IMR-90 (cell line): ENCODE measurements around the gene CECR2. TPM values are rescaled to one million over a fixed set of nuclear protein-coding genes. Genes with fewer than 3 reads are reported as not detected.

Experiments
- ATAC-seq: fragments of 200-7000 bp; cut with Tn5 transposase; 2 replicates; pipeline ENCODE4 v1.9.1; 2020; ENCODE audit warnings: low read depth, mild to moderate bottlenecking, moderate library complexity
- BruUV-seq: library from RNA; stranded (reverse); fragments of 400-500 nt; replicated peaks from 2 replicates; lab custom pipeline; 2021; lab: Mats Ljungman, UMichigan
- CTCF ChIA-PET: fragments of 300-600 bp; formaldehyde crosslinking; extraction: SDS; loops from one replicate; lab custom pipeline; 2021; ENCODE audit warnings: antibody characterized with exemption; lab: Yijun Ruan, JAX
- POLR2A ChIA-PET: fragments of 300-600 bp; sonication (Branson Sonifier 250); formaldehyde crosslinking; loops from one replicate; lab custom pipeline; 2022; ENCODE audit warnings: antibody characterized with exemption; ENCODE audit not compliant: unreplicated experiment; lab: Charles Lee
- DNase-seq: peaks from one replicate; pipeline ENCODE4 v3.0.0; 2013
- H2AFZ ChIP-seq: replicated peaks from 2 replicates; pipeline ENCODE3; 2013; ENCODE audit warnings: low read length, mild to moderate bottlenecking; ENCODE audit not compliant: poor library complexity
- H2AK5ac ChIP-seq: 2 replicates; pipeline ENCODE4 v1.6.1; 2013; ENCODE audit warnings: low read depth, low read length, inconsistent platforms
- H2AK9ac ChIP-seq: replicated peaks from 2 replicates; pipeline ENCODE3; 2013; ENCODE audit warnings: mild to moderate bottlenecking, low read depth, low read length, moderate library complexity; ENCODE audit not compliant: poor library complexity
- H2BK120ac ChIP-seq: 2 replicates; pipeline ENCODE4 v1.6.1; 2013; ENCODE audit warnings: low read depth, low read length, inconsistent platforms
- H2BK15ac ChIP-seq: 3 replicates; pipeline ENCODE4 v1.6.1; 2013; ENCODE audit warnings: low read depth, low read length, inconsistent platforms
- H2BK20ac ChIP-seq: 2 replicates; pipeline ENCODE4 v1.6.1; 2013; ENCODE audit warnings: low read depth, mild to moderate bottlenecking, inconsistent platforms, low read length, moderate library complexity
- H2BK5ac ChIP-seq: 2 replicates; pipeline ENCODE4 v1.6.1; 2013; ENCODE audit warnings: mild to moderate bottlenecking, low read depth, low read length, inconsistent platforms; ENCODE audit not compliant: poor library complexity, severe bottlenecking
- H3K14ac ChIP-seq: replicated peaks from 2 replicates; pipeline ENCODE4 v1.6.1; 2013; ENCODE audit warnings: low read depth, low read length, inconsistent platforms
- H3K18ac ChIP-seq: 2 replicates; pipeline ENCODE4 v1.6.1; 2013; ENCODE audit warnings: low read depth, low read length, control low read depth
- H3K23ac ChIP-seq: 2 replicates; pipeline ENCODE4 v1.6.1; 2013; ENCODE audit warnings: low read depth, low read length, inconsistent platforms
- H3K27ac ChIP-seq: 2 replicates; pipeline ENCODE4 v1.5.1; 2013; ENCODE audit warnings: mild to moderate bottlenecking, control low read depth, low read length; ENCODE audit not compliant: insufficient read depth
- H3K27me3 ChIP-seq: 2 replicates; pipeline ENCODE4 v1.6.1; 2013; ENCODE audit warnings: low read length; ENCODE audit not compliant: control insufficient read depth, insufficient read depth
- H3K36me3 ChIP-seq: 2 replicates; pipeline ENCODE4 v1.6.1; 2013; ENCODE audit warnings: low read length, mixed read lengths; ENCODE audit not compliant: control insufficient read depth, insufficient read depth
- H3K4ac ChIP-seq: 2 replicates; pipeline ENCODE4 v1.6.1; 2013; ENCODE audit warnings: low read depth, low read length, inconsistent platforms
- H3K4me1 ChIP-seq: 2 replicates; pipeline ENCODE4 v1.6.1; 2013; ENCODE audit warnings: low read length, mixed read lengths; ENCODE audit not compliant: control insufficient read depth, insufficient read depth
- H3K4me2 ChIP-seq: 2 replicates; pipeline ENCODE4 v1.6.1; 2013; ENCODE audit warnings: low read depth, mild to moderate bottlenecking, control low read depth, low read length, moderate library complexity
- H3K4me3 ChIP-seq: 2 replicates; pipeline ENCODE4 v1.5.1; 2013; ENCODE audit warnings: low read depth, mild to moderate bottlenecking, control low read depth, low read length, moderate library complexity; ENCODE audit not compliant: insufficient read depth
- H3K56ac ChIP-seq: 2 replicates; pipeline ENCODE4 v1.6.1; 2013; ENCODE audit warnings: low read length, inconsistent platforms; ENCODE audit not compliant: insufficient read depth; ENCODE audit errors: extremely low read depth
- H3K79me1 ChIP-seq, 2 experiments: 2 replicates each; pipeline ENCODE4 v1.6.1; 2013; ENCODE audit warnings: low read length in 2 of 2, inconsistent platforms in 1 of 2, low read depth in 1 of 2
- H3K9ac ChIP-seq: 2 replicates; pipeline ENCODE4 v1.6.1; 2013; ENCODE audit warnings: low read depth, low read length, control low read depth
- H3K9me1 ChIP-seq: 2 replicates; pipeline ENCODE4 v1.6.1; 2013; ENCODE audit warnings: low read length, inconsistent platforms; ENCODE audit not compliant: insufficient read depth
- H3K9me3 ChIP-seq: 2 replicates; pipeline ENCODE4 v1.6.1; 2013; ENCODE audit warnings: low read length; ENCODE audit not compliant: control insufficient read depth, insufficient read depth
- H4K20me1 ChIP-seq: 2 replicates; pipeline ENCODE4 v1.6.1; 2013; ENCODE audit warnings: low read length, inconsistent platforms; ENCODE audit not compliant: insufficient read depth
- H4K5ac ChIP-seq: 2 replicates; pipeline ENCODE4 v1.6.1; 2013; ENCODE audit warnings: mild to moderate bottlenecking, low read depth, low read length, control low read depth
- H4K8ac ChIP-seq, 2 experiments: 2 replicates each; pipeline ENCODE4 v1.6.1; 2013; ENCODE audit warnings: low read depth in 2 of 2, low read length in 2 of 2, control low read depth in 1 of 2, inconsistent platforms in 1 of 2
- H4K91ac ChIP-seq: 2 replicates; pipeline ENCODE4 v1.6.1; 2013; ENCODE audit warnings: low read depth, low read length, inconsistent platforms; ENCODE audit not compliant: insufficient read depth
- BHLHE40 ChIP-seq: fragments of 150-350 bp; IDR thresholded peaks from 2 replicates; pipeline ENCODE4 v1.6.1; 2016; ENCODE audit warnings: mild to moderate bottlenecking, low read depth, low read length
- CEBPB ChIP-seq: IDR thresholded peaks from 2 replicates; pipeline ENCODE4 v1.6.1; 2012; ENCODE audit warnings: low read depth, low read length, improper control_type of control experiment
- CHD1 ChIP-seq: IDR thresholded peaks from 2 replicates; pipeline ENCODE4 v1.6.1; 2012; ENCODE audit warnings: low read depth, low read length, improper control_type of control experiment
- CTCF ChIP-seq: conservative IDR thresholded peaks from 2 replicates; pipeline ENCODE4 v1.5.1; 2012; ENCODE audit warnings: mild to moderate bottlenecking, low read depth, low read length, improper control_type of control experiment
- ELK1 ChIP-seq: fragments of 150-350 bp; IDR thresholded peaks from 2 replicates; pipeline ENCODE4 v1.6.1; 2016; ENCODE audit warnings: low read depth, mild to moderate bottlenecking, low read length, moderate library complexity, borderline replicate concordance
- FOS ChIP-seq: fragments of 150-350 bp; IDR thresholded peaks from 2 replicates; pipeline ENCODE4 v1.6.1; 2016; ENCODE audit warnings: low read depth, low read length
- MAFK ChIP-seq: IDR thresholded peaks from 2 replicates; pipeline ENCODE4 v1.6.1; 2012; ENCODE audit warnings: low read depth, low read length, improper control_type of control experiment
- MAZ ChIP-seq: IDR thresholded peaks from 2 replicates; pipeline ENCODE4 v1.6.1; 2012; ENCODE audit warnings: low read depth, mild to moderate bottlenecking, low read length, improper control_type of control experiment, moderate library complexity, borderline replicate concordance
- MXI1 ChIP-seq: IDR thresholded peaks from 2 replicates; pipeline ENCODE4 v1.6.1; 2012; ENCODE audit warnings: low read depth, mild to moderate bottlenecking, low read length, moderate library complexity, borderline replicate concordance
- NFE2L2 ChIP-seq: fragments of 150-350 bp; IDR thresholded peaks from 2 replicates; pipeline ENCODE4 v1.6.1; 2016; ENCODE audit warnings: low read depth, mild to moderate bottlenecking, low read length
- POLR2A ChIP-seq: IDR thresholded peaks from 2 replicates; pipeline ENCODE4 v1.6.1; 2012; ENCODE audit warnings: mild to moderate bottlenecking, low read depth, low read length
- RAD21 ChIP-seq: IDR thresholded peaks from 2 replicates; pipeline ENCODE4 v1.6.1; 2012; ENCODE audit warnings: low read length, improper control_type of control experiment
- RCOR1 ChIP-seq: IDR thresholded peaks from 2 replicates; pipeline ENCODE4 v1.6.1; 2012; ENCODE audit warnings: mild to moderate bottlenecking, low read length, improper control_type of control experiment; ENCODE audit not compliant: insufficient replicate concordance
- RFX5 ChIP-seq: IDR thresholded peaks from 2 replicates; pipeline ENCODE4 v1.8.0; 2012; ENCODE audit warnings: low read depth, mild to moderate bottlenecking, low read length, moderate library complexity
- SMC3 ChIP-seq: fragments of 150-350 bp; IDR thresholded peaks from 2 replicates; pipeline ENCODE4 v1.6.1; 2016; ENCODE audit warnings: low read depth, mild to moderate bottlenecking, antibody characterized with exemption, low read length, moderate library complexity
- USF2 ChIP-seq: fragments of 150-350 bp; IDR thresholded peaks from 2 replicates; pipeline ENCODE4 v1.6.1; 2017; ENCODE audit warnings: mild to moderate bottlenecking, antibody characterized with exemption, low read length, low read depth
- WGBS, 2 experiments: methylation state at CpG; one replicate each; pipeline versions ENCODE4 v1.1.5 to v1.1.7; 2013; ENCODE audit warnings: missing lambda C conversion rate in 2 of 2; ENCODE audit not compliant: insufficient read length in 1 of 2; ENCODE audit errors: extremely low coverage in 2 of 2; 5-methylcytosine and 5-hydroxymethylcytosine counted together
- dilution Hi-C: fragments of 300-500 bp; cut with HindIII; formaldehyde crosslinking; loops from one replicate; pipeline ENCODE4 v1.14.3; 2018; ENCODE audit warnings: low sequenced_read_pairs; ENCODE audit not compliant: unreplicated experiment
- in situ Hi-C: fragments of 300-500 bp; cut with MboI; formaldehyde crosslinking; loops from 3 replicates; pipeline ENCODE4 v1.14.3; 2019; ENCODE audit warnings: low sequenced_read_pairs, inconsistent platforms, mixed read lengths
- intact Hi-C: fragments of 100-400 bp; cut with micrococcal nuclease; formaldehyde crosslinking; loops from 2 replicates; pipeline ENCODE4 v1.10.0; 2022
- polyA plus RNA-seq, 3 experiments: library from polyadenylated mRNA; depleted of rRNA; stranded (reverse); fragments of >200 nt; gene quantifications; 2 replicates each; pipeline ENCODE4 v1.2.3, GENCODE V29; 2012; ENCODE audit warnings: low replicate concordance in 1 of 3
- total RNA-seq: library from RNA; depleted of rRNA; stranded (reverse); fragments of >200 nt; gene quantifications from 2 replicates; pipeline ENCODE4 v1.2.3, GENCODE V29; 2012

Gene CECR2
- total and polyA plus RNA-seq, 2 of the 4 experiments (the other 2 are of a cell fraction): under 0.01 TPM; not detected in 1

GRCh38 chr22:17575681-17576080 is 206.4 kb downstream of the CECR2 start:
- in situ Hi-C loops (no loop called here), intact Hi-C loops (loop anchor here (10.0 kb wide), 1 partner anchor 139 kb away; no protein-coding TSS in a partner anchor), dilution Hi-C loops (no loop called here)
- TF ChIP-seq MXI1 (no peak), CEBPB (no peak), BHLHE40 (no peak), RFX5 (no peak), NFE2L2 (no peak), SMC3 (no peak), RCOR1 (no peak), USF2 (no peak), POLR2A (no peak), FOS (no peak), MAZ (no peak), CTCF (no peak), RAD21 (no peak), ELK1 (no peak), CHD1 (no peak), MAFK (no peak)
- Histone ChIP-seq H4K8ac (no peak overlapping the region), H3K9me3 (no peaks in the 10 kb centered on the region), H4K5ac (no peak overlapping the region), H3K9me1 (no peaks in the 10 kb centered on the region; the same call in 1 of the 2 replicates), H3K18ac (no peak overlapping the region), H3K4me2 (no peak overlapping the region), H4K20me1 (no peaks in the 10 kb centered on the region), H4K91ac (no peak overlapping the region), H3K14ac (no peak overlapping the region), H3K27ac (no peak overlapping the region), H3K4me1 (peaks cover 4% of the 10 kb centered on the region), H2AK5ac (no peak overlapping the region), H3K27me3 (no peaks in the 10 kb centered on the region), H2AK9ac (no peak overlapping the region), H2BK120ac (no peak overlapping the region), H3K4me3 (no peak overlapping the region), H2BK15ac (no peak overlapping the region), H2BK20ac (no peak overlapping the region), H3K56ac (no peak overlapping the region), H3K23ac (no peak overlapping the region), H2BK5ac (no peak overlapping the region), H3K79me1 (no peaks in the 10 kb centered on the region), H3K9ac (no peak overlapping the region), H3K36me3 (no peaks in the 10 kb centered on the region), H2AFZ (no peak overlapping the region), H3K4ac (no peak overlapping the region)
- ChIA-PET POLR2A (no interaction called here), CTCF (no interaction called here)
- no TSS peak for BruUV-seq
- ATAC-seq (no peak), DNase-seq (no peak)
- WGBS, 2 experiments: no CpG with 5 or more reads among the region's 4 CpGs
